Liver (tissue), 9 donors: ENCODE data around the gene SMIM7. TPM values are rescaled to one million over a fixed set of nuclear protein-coding genes. Genes with fewer than 3 reads are reported as not detected.

Source experiments
- DNase-seq: peaks from one replicate; pipeline ENCODE4 v3.0.0-alpha.2; 2017; ENCODE audit warnings: low spot score
- H3K27ac ChIP-seq, 2 donors: one replicate each; pipeline ENCODE4 v1.7.0; 2013; ENCODE audit warnings: inconsistent platforms in 2 of 2, low read length in 2 of 2, control low read depth in 1 of 2, low read depth in 1 of 2, mild to moderate bottlenecking in 1 of 2
- H3K27me3 ChIP-seq, 4 donors: one replicate each; pipeline versions ENCODE4 v1.6.1 to v1.7.0; 2013; ENCODE audit warnings: low read length in 3 of 4, inconsistent platforms in 1 of 4, mild to moderate bottlenecking in 1 of 4, moderate library complexity in 1 of 4; ENCODE audit not compliant: control insufficient read depth in 4 of 4, insufficient read depth in 4 of 4
- H3K36me3 ChIP-seq, 4 donors: one replicate each; pipeline versions ENCODE4 v1.6.1 to v1.7.0; 2013; ENCODE audit warnings: low read length in 3 of 4, mild to moderate bottlenecking in 3 of 4, low read depth in 1 of 4, moderate library complexity in 1 of 4; ENCODE audit not compliant: control insufficient read depth in 4 of 4, insufficient read depth in 3 of 4
- H3K4me1 ChIP-seq, 4 donors: one replicate each; pipeline versions ENCODE4 v1.6.1 to v1.7.0; 2013; ENCODE audit warnings: low read length in 3 of 4, mild to moderate bottlenecking in 3 of 4, moderate library complexity in 1 of 4; ENCODE audit not compliant: control insufficient read depth in 4 of 4, insufficient read depth in 4 of 4
- H3K4me3 ChIP-seq, 3 donors: one replicate each; pipeline versions ENCODE4 v1.6.1 to v1.7.0; 2013; ENCODE audit warnings: low read length in 3 of 3, control low read depth in 1 of 3, low read depth in 1 of 3, mild to moderate bottlenecking in 1 of 3
- H3K9ac ChIP-seq, 2 donors: one replicate each; pipeline ENCODE4 v1.7.0; 2013; ENCODE audit warnings: low read length in 2 of 2, mild to moderate bottlenecking in 2 of 2, moderate library complexity in 2 of 2, control low read depth in 1 of 2, low read depth in 1 of 2
- H3K9me3 ChIP-seq, 4 donors: one replicate each; pipeline versions ENCODE4 v1.6.1 to v1.7.0; 2013; ENCODE audit warnings: low read length in 3 of 4; ENCODE audit not compliant: control insufficient read depth in 4 of 4
- EGR1 ChIP-seq, 2 donors: IDR thresholded peaks; 2 replicates each; pipeline ENCODE4 v1.6.1; 2016 to 2018; ENCODE audit warnings: antibody characterized with exemption in 2 of 2, low read depth in 2 of 2
- FOXA1 ChIP-seq: IDR thresholded peaks from 2 replicates; pipeline ENCODE4 v1.6.1; 2016; ENCODE audit warnings: antibody characterized with exemption
- FOXA2 ChIP-seq: IDR thresholded peaks from 2 replicates; pipeline ENCODE4 v1.6.1; 2016; ENCODE audit warnings: antibody characterized with exemption
- GABPA ChIP-seq, 2 donors: IDR thresholded peaks in 1 of 2; conservative IDR thresholded peaks in 1 of 2; 2 replicates each; pipeline ENCODE4 v1.6.1; 2016; ENCODE audit warnings: antibody characterized with exemption in 2 of 2, mild to moderate bottlenecking in 1 of 2, moderate library complexity in 1 of 2
- HNF4A ChIP-seq, 2 donors: conservative IDR thresholded peaks; 2 replicates each; pipeline ENCODE4 v1.6.1; 2016; ENCODE audit warnings: antibody characterized with exemption in 2 of 2, mild to moderate bottlenecking in 2 of 2
- JUND ChIP-seq, 2 donors: IDR thresholded peaks; 2 replicates each; pipeline ENCODE4 v1.6.1; 2016; ENCODE audit warnings: antibody characterized with exemption in 2 of 2
- MAX ChIP-seq: IDR thresholded peaks from 2 replicates; pipeline ENCODE4 v1.6.1; 2016; ENCODE audit warnings: antibody characterized with exemption
- NR2F2 ChIP-seq: IDR thresholded peaks from 2 replicates; pipeline ENCODE4 v1.6.1; 2016; ENCODE audit warnings: antibody characterized with exemption
- RAD21 ChIP-seq, 2 donors: IDR thresholded peaks; 2 replicates each; pipeline ENCODE4 v1.6.1; 2016; ENCODE audit warnings: antibody characterized with exemption in 2 of 2, mild to moderate bottlenecking in 2 of 2
- REST ChIP-seq: IDR thresholded peaks from 2 replicates; pipeline ENCODE4 v1.6.1; 2016; ENCODE audit warnings: antibody characterized with exemption, mild to moderate bottlenecking
- RXRA ChIP-seq, 2 donors: IDR thresholded peaks; 2 replicates each; pipeline ENCODE4 v1.6.1; 2017 to 2018; ENCODE audit warnings: antibody characterized with exemption in 2 of 2, mild to moderate bottlenecking in 1 of 2
- SP1 ChIP-seq: IDR thresholded peaks from 2 replicates; pipeline ENCODE4 v1.6.1; 2018; ENCODE audit warnings: antibody characterized with exemption, mild to moderate bottlenecking
- TAF1 ChIP-seq: conservative IDR thresholded peaks from 2 replicates; pipeline ENCODE4 v1.6.1; 2016; ENCODE audit warnings: antibody characterized with exemption, mild to moderate bottlenecking
- YY1 ChIP-seq: IDR thresholded peaks from 2 replicates; pipeline ENCODE4 v1.6.1; 2016; ENCODE audit warnings: antibody characterized with exemption, mild to moderate bottlenecking
- ZBTB33 ChIP-seq: IDR thresholded peaks from 2 replicates; pipeline ENCODE4 v1.6.1; 2016; ENCODE audit warnings: antibody characterized with exemption
- WGBS: extraction: QIAGEN DNeasy Blood & Tissue Kit; methylation state at CpG from one replicate; pipeline ENCODE4 v1.1.7; 2013; 5-methylcytosine and 5-hydroxymethylcytosine counted together
- polyA plus RNA-seq, 2 donors: library from polyadenylated mRNA; stranded (reverse) in 1 of 2; unstranded in 1 of 2; fragments of 200-250 nt in 1 of 2; fragments of >200 nt in 1 of 2; fragmentation: Nextera tagmentation in 1 of 2; extraction: Ambion mirVana in 1 of 2; gene quantifications; one replicate each; pipeline versions ENCODE4 v1.2.1 to v1.2.3, GENCODE V29; 2013 to 2015
- total RNA-seq, 2 donors: library from RNA; depleted of rRNA; stranded (reverse); fragments of >200 nt; gene quantifications; one replicate each; pipeline ENCODE4 v1.2.3, GENCODE V29; 2014
- donor health status: healthy.
- donor health status: healthy.
- donor health status: healthy.
- donor health status: healthy.
- donor health status: healthy.

Gene SMIM7
- total and polyA plus RNA-seq, 4 donors = 35.2 to 81.8 (median 46.9) TPM

GRCh38 chr19:16645140-16645539 lies 14.8 kb downstream of the SMIM7 start:
- no peak overlapping the region for H3K4me3 ChIP-seq
- H3K36me3 ChIP-seq = peaks cover 18 to 56% (median 33%) of the 10 kb centered on the region in 4 donors
- no peak overlapping the region for H3K9ac ChIP-seq
- H3K27ac ChIP-seq = no peak overlapping the region
- no peaks in the 10 kb centered on the region for H3K9me3 ChIP-seq
- peaks cover 0 to 6% (median 0%) of the 10 kb centered on the region in 4 donors for H3K4me1 ChIP-seq
- WGBS = 96% methylated on average over 9 of the region's 9 CpGs
- DNase-seq = no peak
- no peaks in the 10 kb centered on the region for H3K27me3 ChIP-seq
- TF ChIP-seq EGR1 (IDR thresholded peaks at IDR 0.05; ENCODE audit: low read depth in 2 of 2) (no peak), JUND (IDR thresholded peaks at IDR 0.05) (no peak)

- Histone ChIP-seq H3K4me3 (no peak overlapping the region), H3K9me3 (no peaks in the 10 kb centered on the region), H3K27me3 (no peaks in the 10 kb centered on the region), H3K36me3 (peaks cover 18 to 58% (median 31%) of the 10 kb centered on the region in 4 donors), H3K9ac (no peak overlapping the region), H3K27ac (no peak overlapping the region), H3K4me1 (peaks cover 0 to 8% (median 0%) of the 10 kb centered on the region in 4 donors)
- 98% methylated on average over 10 of the region's 10 CpGs for WGBS
- TF ChIP-seq MAX = no peak
- no peak for TF ChIP-seq HNF4A (conservative IDR thresholded peaks at IDR 0.05)
- TF ChIP-seq TAF1 = no peak
- TF ChIP-seq GABPA (IDR thresholded peaks at IDR 0.05 in 1 of 2, conservative IDR thresholded peaks at IDR 0.05 in 1 of 2) = no peak
- TF ChIP-seq ZBTB33 = no peak
- TF ChIP-seq EGR1 (IDR thresholded peaks at IDR 0.05; ENCODE audit: low read depth in 2 of 2) = no peak
- no peak for TF ChIP-seq FOXA1
- DNase-seq = no peak
Observed at GRCh38 chr19:16641695-16642094, 18.2 kb downstream of the SMIM7 start.

- Histone ChIP-seq H3K27me3 (no peaks in the 10 kb centered on the region), H3K36me3 (peaks cover 16 to 54% (median 29%) of the 10 kb centered on the region in 4 donors), H3K27ac (no peak overlapping the region), H3K4me1 (peaks cover 0 to 8% (median 0%) of the 10 kb centered on the region in 4 donors), H3K9ac (no peak overlapping the region), H3K4me3 (no peak overlapping the region), H3K9me3 (no peaks in the 10 kb centered on the region)
- TF ChIP-seq JUND (IDR thresholded peaks at IDR 0.05) (no peak), RXRA (IDR thresholded peaks at IDR 0.05) (no peak), EGR1 (IDR thresholded peaks at IDR 0.05; ENCODE audit: low read depth in 2 of 2) (no peak), MAX (no peak)
- no peak for DNase-seq
- WGBS = 97% methylated on average over 1 of the region's 1 CpG
Observed at GRCh38 chr19:16640951-16641350, 19.0 kb downstream of the SMIM7 start.

- no peak overlapping the region for H3K4me3 ChIP-seq
- peaks cover 0 to 8% (median 0%) of the 10 kb centered on the region in 4 donors for H3K4me1 ChIP-seq
- no peak overlapping the region for H3K9ac ChIP-seq
- WGBS = 100% methylated on average over 1 of the region's 1 CpG
- no peaks in the 10 kb centered on the region for H3K9me3 ChIP-seq
- H3K36me3 ChIP-seq = peaks cover 19 to 39% (median 25%) of the 10 kb centered on the region in 4 donors
- DNase-seq = no peak
- H3K27ac ChIP-seq = no peak overlapping the region
- no peaks in the 10 kb centered on the region for H3K27me3 ChIP-seq
- TF ChIP-seq JUND (IDR thresholded peaks at IDR 0.05) = no peak
- TF ChIP-seq RXRA (IDR thresholded peaks at IDR 0.05) = no peak
- TF ChIP-seq REST = no peak
- no peak for TF ChIP-seq NR2F2
- no peak for TF ChIP-seq GABPA (IDR thresholded peaks at IDR 0.05 in 1 of 2, conservative IDR thresholded peaks at IDR 0.05 in 1 of 2)
- TF ChIP-seq SP1 = no peak
- no peak for TF ChIP-seq HNF4A (conservative IDR thresholded peaks at IDR 0.05)
- TF ChIP-seq YY1 = no peak
- no peak for TF ChIP-seq EGR1 (IDR thresholded peaks at IDR 0.05; ENCODE audit: low read depth in 2 of 2)
- no peak for TF ChIP-seq RAD21 (IDR thresholded peaks at IDR 0.05)
- no peak for TF ChIP-seq FOXA2
- no peak for TF ChIP-seq TAF1
- no peak for TF ChIP-seq FOXA1
Observed at GRCh38 chr19:16638666-16639065, 21.3 kb downstream of the SMIM7 start.
